HL-60/S4 treated with retinoic acid at 250 ng/mL for 4 days and 3 days (cell line): ENCODE results near the gene MYBPC2.
"Not testable (repeated sequence)": the region's sequence is repeated elsewhere in the genome, so short reads cannot be mapped to it uniquely, and the experiment has no call there.

Experiments used
- in situ Hi-C: fragments of 300-500 bp; cut with MboI; formaldehyde crosslinking; loops from 2 replicates; pipeline ENCODE4 v1.7.0; 2022; ENCODE audit warnings: low sequenced_read_pairs

MYBPC2 gene

DNA sequence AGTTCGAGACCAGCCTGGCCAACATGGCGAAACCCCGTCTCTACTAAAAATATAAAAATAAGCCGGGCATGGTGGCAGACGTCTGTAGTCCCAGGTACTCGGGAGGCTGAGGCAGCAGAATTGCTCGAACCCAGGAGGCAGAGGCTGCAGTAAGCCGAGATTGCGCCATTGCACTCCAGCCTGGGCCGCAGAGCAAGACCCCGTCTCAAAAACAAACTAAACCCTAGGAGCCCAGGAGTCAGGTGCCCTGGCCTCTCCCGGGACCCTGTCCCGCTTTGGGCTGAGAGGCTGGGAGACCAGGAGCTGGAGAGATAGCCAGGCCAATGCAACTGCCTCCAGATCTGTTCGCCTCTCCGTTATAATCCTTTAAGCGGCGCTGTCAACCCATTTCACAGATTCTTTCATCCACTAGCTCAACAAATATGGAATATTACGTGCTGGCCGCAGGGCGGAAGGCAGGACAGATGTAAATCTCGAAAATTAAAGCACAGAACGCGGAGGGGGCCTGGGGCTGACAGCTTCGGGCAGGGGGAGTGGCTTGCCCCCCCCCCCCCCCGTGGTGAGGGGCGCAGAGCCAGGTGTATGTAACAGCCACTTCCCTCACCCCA lies 5.3 kb upstream of the MYBPC2 start:
- in situ Hi-C loops: no loop called here

DNA sequence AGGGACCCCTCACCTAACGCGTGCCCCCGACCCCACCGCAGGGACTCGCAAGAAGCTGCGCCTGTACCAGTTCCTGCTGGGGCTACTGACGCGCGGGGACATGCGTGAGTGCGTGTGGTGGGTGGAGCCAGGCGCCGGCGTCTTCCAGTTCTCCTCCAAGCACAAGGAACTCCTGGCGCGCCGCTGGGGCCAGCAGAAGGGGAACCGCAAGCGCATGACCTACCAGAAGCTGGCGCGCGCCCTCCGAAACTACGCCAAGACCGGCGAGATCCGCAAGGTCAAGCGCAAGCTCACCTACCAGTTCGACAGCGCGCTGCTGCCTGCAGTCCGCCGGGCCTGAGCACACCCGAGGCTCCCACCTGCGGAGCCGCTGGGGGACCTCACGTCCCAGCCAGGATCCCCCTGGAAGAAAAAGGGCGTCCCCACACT lies 4.7 kb upstream of the MYBPC2 start:
- in situ Hi-C loops: no loop called here

- in situ Hi-C loops: no loop called here
Measured at GRCh38 chr19:50428772-50429463, 3.8 kb upstream of the MYBPC2 start.

GRCh38 chr19:50430888-50431342 lies 1.8 kb upstream of the MYBPC2 start:
- in situ Hi-C loops: no loop called here

- in situ Hi-C loops: no loop called here
Measured at GRCh38 chr19:50431343-50432220, 1.1 kb upstream of the MYBPC2 start.

GRCh38 chr19:50433201-50434180 lies 799 bp downstream of the MYBPC2 start:
- in situ Hi-C loops: no loop called here

DNA sequence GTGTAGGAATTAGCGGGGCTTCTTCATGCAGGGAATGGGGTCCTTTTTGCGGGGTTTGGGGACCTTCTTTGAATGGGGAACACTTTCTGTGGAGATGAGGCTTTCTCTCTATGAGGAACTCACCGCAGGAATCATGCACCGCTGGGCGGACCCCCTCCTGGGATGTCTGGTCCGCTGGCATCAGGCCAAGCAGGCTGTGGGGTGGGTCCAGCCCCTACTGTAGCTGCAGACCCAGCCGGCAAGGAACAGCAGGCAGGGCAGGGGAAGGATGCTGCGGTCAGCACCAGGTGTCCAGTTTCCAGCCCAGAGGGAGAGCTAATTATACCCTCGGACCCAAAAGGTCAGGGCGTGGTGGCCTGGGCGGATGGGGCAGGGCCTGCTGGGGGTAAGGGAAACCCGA lies 1.8 kb downstream of the MYBPC2 start:
- in situ Hi-C loops: no loop called here

- in situ Hi-C loops: no loop called here
Measured at GRCh38 chr19:50435221-50435620, 2.5 kb downstream of the MYBPC2 start.

DNA sequence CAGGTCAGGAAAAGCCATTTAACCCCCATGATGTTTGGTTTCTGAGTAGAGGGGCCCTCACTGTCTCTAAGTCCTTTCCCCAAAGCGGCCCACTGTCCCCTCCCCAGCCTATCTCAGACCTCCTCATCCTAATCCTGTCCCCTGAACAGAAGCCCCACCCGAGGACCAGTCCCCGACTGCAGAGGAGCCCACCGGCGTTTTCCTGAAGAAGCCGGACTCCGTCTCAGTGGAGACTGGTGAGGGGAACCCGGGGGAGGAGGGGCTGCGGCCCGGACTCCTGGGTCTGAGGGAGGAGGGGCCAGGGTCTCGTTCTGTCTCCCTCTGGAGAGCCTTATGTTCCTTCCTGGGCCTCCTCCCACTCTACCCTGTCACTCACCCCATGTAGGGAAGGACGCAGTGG lies 2.9 kb downstream of the MYBPC2 start:
- in situ Hi-C loops: no loop called here

GRCh38 chr19:50437862-50438449 lies 5.3 kb downstream of the MYBPC2 start:
- in situ Hi-C loops: no loop called here

DNA sequence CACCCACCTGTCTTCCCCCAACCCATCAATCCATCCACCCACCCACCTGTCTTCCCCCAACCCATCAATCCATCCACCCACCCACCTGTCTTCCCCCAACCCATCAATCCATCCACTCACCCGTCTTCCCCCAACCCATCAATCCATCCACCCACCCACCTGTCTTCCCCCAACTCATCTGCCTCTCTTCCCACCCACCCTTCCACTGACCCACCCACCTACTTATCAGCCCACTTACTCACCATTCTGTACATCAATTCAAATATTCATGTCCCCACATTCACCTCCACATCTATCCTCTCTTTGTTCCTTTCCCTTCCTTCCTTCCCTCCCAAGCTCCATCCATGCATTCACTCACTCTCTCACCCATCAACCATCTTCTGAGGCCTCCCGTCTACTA lies 6.4 kb downstream of the MYBPC2 start:
- in situ Hi-C loops: not testable (repeated sequence)

DNA sequence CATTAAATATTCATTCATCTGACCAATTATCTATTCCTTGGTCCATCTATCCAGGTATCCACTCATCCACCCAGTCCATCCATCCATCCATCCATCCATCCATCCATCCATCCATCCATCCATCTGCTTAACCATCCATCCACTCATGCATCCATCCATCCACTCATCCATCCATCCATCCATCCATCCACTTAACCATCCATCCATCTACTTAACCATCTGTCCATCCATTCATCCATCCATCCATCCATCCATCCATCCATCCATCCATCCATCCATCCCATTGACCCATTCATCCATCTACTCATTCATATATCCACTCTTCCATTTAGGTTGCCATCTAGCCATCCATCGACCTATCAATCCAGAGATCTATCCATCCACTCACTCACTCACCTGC lies 11.4 kb downstream of the MYBPC2 start:
- in situ Hi-C loops: no loop called here

DNA sequence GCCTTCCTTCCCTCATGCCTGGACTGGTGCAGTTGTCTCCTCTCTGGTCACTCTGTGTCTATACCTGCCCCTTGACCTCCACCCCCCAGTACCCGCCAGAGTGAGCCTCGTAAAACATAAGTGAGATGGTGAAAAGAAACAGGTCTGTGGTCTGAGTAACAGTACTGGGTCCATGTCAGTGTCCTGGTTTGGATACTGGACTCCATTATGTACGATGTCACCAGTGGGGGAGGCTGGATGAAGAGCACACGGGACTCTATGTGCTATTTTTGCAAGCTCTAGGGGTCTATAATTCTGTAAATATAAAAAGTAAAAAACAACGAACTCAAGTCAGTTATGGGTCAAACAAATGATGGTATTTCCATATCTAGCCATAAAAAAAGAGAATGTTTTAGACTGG lies 14.4 kb downstream of the MYBPC2 start:
- in situ Hi-C loops: no loop called here

DNA sequence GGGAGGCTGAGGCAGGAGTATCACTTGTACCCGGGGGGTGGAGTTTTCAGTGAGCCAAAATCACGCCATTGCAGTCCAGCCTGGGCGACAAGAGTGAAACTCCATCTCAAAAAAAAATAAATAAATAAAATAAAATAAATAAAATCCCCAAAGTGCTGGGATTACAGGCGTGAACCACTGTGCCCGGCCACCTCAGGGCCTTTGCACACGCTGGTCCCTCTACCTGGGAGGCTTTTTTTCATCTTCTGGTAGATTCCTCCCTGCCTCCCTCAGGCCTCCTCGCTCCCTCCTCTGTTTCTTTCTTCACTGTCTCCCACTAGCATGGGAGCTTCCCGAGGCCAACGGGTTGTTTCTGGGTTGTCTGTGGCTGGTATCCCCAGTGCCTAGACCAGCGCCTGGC lies 15.1 kb downstream of the MYBPC2 start:
- in situ Hi-C loops: no loop called here

GRCh38 chr19:50449236-50449899 lies 16.7 kb downstream of the MYBPC2 start:
- in situ Hi-C loops: no loop called here

DNA sequence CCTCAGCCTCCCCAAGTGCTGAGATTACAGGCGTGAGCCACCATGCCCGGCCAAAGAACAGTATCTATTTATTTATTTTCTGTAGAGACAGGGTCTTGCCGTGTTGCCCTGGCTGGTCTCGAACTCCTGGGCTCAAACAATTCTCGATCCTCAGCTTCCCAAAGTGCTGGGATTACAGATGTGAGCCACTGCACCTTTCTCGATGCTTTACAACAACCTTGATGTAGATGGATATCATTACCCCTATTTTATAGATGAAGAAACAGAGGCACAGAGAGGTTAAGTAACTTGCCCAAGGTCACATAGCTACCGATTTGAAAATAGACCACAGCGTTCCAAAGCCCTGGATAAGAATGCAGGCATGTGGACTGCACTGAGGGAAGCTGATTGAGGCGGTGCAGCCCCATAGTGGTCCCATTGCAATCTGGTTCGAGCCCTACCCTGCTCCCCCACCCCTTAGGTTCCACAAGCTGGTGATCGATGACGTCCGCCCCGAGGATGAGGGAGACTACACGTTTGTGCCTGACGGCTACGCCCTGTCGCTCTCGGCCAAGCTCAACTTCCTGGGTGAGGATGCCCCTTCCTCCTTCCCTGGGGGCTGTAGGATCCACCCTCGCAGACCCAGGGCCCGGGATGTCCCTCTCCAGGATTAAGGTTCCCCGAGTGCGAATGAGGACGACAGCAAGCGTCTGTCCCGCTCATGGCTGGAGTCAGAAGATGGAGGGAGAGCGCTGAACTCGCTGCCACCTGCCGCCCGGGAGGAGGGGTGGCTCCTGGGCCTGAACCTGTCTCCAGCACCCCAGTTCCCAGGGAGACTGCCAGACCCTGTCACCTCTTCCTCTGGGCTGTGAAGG lies 17.9 kb downstream of the MYBPC2 start:
- in situ Hi-C loops: no loop called here

- in situ Hi-C loops: no loop called here
Measured at GRCh38 chr19:50451223-50451534, 18.5 kb downstream of the MYBPC2 start.

GRCh38 chr19:50453243-50453642 lies 20.6 kb downstream of the MYBPC2 start:
- in situ Hi-C loops: no loop called here

- in situ Hi-C loops: no loop called here
Measured at GRCh38 chr19:50455992-50456391, 23.3 kb downstream of the MYBPC2 start.
